ENCODE data around the gene ARPC2.
A peak's percentile ranks its signal among the peaks of the same experiment; 100 is the strongest.

Gene ARPC2

GRCh38 chr2:218291318-218292047 is 74.5 kb downstream of the ARPC2 start:
- DNase-seq: no peak

GRCh38 chr2:218292048-218293014 is 75.3 kb downstream of the ARPC2 start, which contains the start of gene TMBIM1:
Gene TMBIM1 (minus strand): TSS chr2:218292503. CDS start chr2:218282141, 10,362 bp downstream.
- DNase-seq: peak; percentile 76

DNA sequence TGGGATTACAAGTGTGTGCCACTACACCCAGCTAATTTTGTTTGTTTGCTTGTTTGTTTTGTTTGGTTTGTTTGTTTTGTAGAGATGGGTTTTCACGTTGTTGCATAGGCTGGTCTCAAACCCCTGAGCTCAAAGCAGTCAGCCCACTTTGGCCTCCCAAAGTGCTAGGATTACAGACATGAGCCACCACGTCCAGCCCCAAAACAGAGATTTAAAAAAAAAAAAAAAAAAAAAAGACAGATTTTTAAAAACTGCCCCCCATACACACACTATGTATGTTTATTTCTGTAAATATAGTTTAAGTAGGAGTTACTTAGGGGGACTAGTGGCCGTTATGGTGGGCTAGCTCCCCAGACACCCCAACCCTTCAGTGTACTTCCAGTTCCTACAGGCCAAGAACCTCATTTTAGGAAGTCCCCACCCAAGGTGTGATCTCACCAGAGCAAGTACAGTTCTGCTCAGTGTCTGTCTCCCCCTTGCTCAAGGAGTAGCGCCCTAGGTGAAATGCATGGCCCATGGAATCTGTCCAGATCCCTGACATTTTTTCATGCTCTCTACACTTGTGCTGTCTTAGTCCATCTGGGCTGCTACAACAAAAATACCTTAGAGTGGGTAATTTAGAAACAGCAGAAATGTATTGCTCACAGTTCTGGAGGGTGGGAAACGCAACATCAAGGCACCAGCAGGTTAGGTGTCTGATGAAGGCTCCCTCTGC is 76.9 kb downstream of the ARPC2 start:
- DNase-seq: no peak

GRCh38 chr2:218294430-218295022 is 77.5 kb downstream of the ARPC2 start:
- DNase-seq: no peak

DNA sequence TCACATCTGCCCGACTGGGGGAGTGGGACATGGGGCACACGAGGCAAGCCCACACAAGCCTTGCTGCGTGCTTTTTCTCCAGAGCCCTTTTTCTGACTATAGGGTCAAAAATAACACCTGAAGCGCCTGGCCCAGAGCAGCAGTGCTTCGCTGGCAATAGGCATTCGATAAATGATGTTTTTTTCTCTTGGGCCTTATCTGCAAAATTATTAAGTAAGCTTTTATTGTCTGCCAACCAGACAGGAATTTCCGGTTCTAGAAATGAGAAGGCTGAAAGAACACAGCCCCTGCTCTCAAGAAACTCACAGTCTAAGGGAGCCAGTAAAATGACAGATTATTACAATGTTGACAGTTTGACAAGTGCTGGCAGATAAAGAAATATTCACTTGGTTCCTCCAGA is 78.0 kb downstream of the ARPC2 start:
- no peak for DNase-seq

DNA sequence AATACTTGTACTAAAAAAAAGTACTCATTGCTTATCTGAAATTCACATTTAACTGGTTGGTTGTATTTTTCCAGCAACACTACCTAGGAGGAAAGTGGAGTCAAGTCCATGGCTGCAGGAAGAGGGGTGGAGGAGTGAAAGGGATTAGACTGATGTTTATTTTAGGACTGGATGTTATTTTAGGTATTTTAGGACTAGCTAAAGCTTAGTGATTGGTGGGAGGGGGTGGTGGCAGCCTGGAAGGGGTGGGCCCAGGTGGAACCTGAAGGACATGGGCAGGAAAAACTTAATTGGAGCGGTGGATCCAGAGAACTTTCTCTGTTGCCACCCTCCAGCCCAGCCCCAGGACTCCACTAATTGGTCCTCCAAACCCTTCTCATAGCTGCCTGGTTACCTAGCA is 79.2 kb downstream of the ARPC2 start:
- no peak for DNase-seq

GRCh38 chr2:218296847-218297246 is 79.9 kb downstream of the ARPC2 start:
- no peak for DNase-seq

GRCh38 chr2:218298314-218298875 is 81.4 kb downstream of the ARPC2 start:
- no peak for DNase-seq

GRCh38 chr2:218300141-218300540 is 83.2 kb downstream of the ARPC2 start:
- DNase-seq: no peak

DNA sequence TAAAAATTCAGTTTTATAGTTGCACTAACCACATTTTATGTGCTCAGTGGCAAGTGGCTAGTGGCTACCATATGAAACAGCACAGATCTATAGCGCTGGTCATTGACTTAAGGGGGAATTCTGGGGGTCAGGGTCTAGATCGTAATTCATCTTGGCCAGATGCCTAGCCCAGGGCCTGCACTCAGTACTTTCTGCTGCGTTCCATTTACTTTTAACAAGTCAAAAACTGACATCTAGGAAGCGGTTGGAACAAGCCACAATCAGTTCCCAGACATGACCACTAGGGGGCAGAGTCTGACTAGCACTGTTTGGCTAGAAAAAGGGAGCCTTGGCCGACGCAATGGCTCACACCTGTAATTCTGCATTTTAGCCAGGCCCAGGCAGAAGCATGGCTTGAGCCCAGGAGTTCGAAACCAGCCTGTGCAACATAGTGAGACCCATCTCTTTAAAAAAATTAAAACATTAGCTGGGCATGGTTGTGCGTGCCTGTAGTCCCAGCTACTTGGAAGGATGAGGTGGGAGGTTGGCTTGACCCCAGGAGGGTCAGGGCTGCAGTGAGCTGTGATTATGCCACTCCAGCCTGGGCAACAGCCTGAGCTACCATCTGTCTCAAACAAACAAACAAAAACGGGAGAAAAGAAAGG is 84.3 kb downstream of the ARPC2 start:
- peak; percentile 90 for DNase-seq
